IMR-90 (cell line): ENCODE data around the gene CDC25B. TPM values are rescaled to one million over a fixed set of nuclear protein-coding genes. Genes with fewer than 3 reads are reported as not detected.

Source experiments
- ATAC-seq: fragments of 200-7000 bp; cut with Tn5 transposase; 2 replicates; pipeline ENCODE4 v1.9.1; 2020; ENCODE audit warnings: low read depth, mild to moderate bottlenecking, moderate library complexity
- BruUV-seq: library from RNA; stranded (reverse); fragments of 400-500 nt; replicated peaks from 2 replicates; lab custom pipeline; 2021; lab: Mats Ljungman, UMichigan
- CTCF ChIA-PET: fragments of 300-600 bp; formaldehyde crosslinking; extraction: SDS; loops from one replicate; lab custom pipeline; 2021; ENCODE audit warnings: antibody characterized with exemption; lab: Yijun Ruan, JAX
- POLR2A ChIA-PET: fragments of 300-600 bp; sonication (Branson Sonifier 250); formaldehyde crosslinking; loops from one replicate; lab custom pipeline; 2022; ENCODE audit warnings: antibody characterized with exemption; ENCODE audit not compliant: unreplicated experiment; lab: Charles Lee
- DNase-seq: peaks from one replicate; pipeline ENCODE4 v3.0.0; 2013
- H2AFZ ChIP-seq: replicated peaks from 2 replicates; pipeline ENCODE3; 2013; ENCODE audit warnings: low read length, mild to moderate bottlenecking; ENCODE audit not compliant: poor library complexity
- H2AK5ac ChIP-seq: 2 replicates; pipeline ENCODE4 v1.6.1; 2013; ENCODE audit warnings: low read depth, low read length, inconsistent platforms
- H2AK9ac ChIP-seq: replicated peaks from 2 replicates; pipeline ENCODE3; 2013; ENCODE audit warnings: mild to moderate bottlenecking, low read depth, low read length, moderate library complexity; ENCODE audit not compliant: poor library complexity
- H2BK120ac ChIP-seq: 2 replicates; pipeline ENCODE4 v1.6.1; 2013; ENCODE audit warnings: low read depth, low read length, inconsistent platforms
- H2BK15ac ChIP-seq: 3 replicates; pipeline ENCODE4 v1.6.1; 2013; ENCODE audit warnings: low read depth, low read length, inconsistent platforms
- H2BK20ac ChIP-seq: 2 replicates; pipeline ENCODE4 v1.6.1; 2013; ENCODE audit warnings: low read depth, mild to moderate bottlenecking, inconsistent platforms, low read length, moderate library complexity
- H2BK5ac ChIP-seq: 2 replicates; pipeline ENCODE4 v1.6.1; 2013; ENCODE audit warnings: mild to moderate bottlenecking, low read depth, low read length, inconsistent platforms; ENCODE audit not compliant: poor library complexity, severe bottlenecking
- H3K14ac ChIP-seq: replicated peaks from 2 replicates; pipeline ENCODE4 v1.6.1; 2013; ENCODE audit warnings: low read depth, low read length, inconsistent platforms
- H3K18ac ChIP-seq: 2 replicates; pipeline ENCODE4 v1.6.1; 2013; ENCODE audit warnings: low read depth, low read length, control low read depth
- H3K23ac ChIP-seq: 2 replicates; pipeline ENCODE4 v1.6.1; 2013; ENCODE audit warnings: low read depth, low read length, inconsistent platforms
- H3K27ac ChIP-seq: 2 replicates; pipeline ENCODE4 v1.5.1; 2013; ENCODE audit warnings: mild to moderate bottlenecking, control low read depth, low read length; ENCODE audit not compliant: insufficient read depth
- H3K27me3 ChIP-seq: 2 replicates; pipeline ENCODE4 v1.6.1; 2013; ENCODE audit warnings: low read length; ENCODE audit not compliant: control insufficient read depth, insufficient read depth
- H3K36me3 ChIP-seq: 2 replicates; pipeline ENCODE4 v1.6.1; 2013; ENCODE audit warnings: low read length, mixed read lengths; ENCODE audit not compliant: control insufficient read depth, insufficient read depth
- H3K4ac ChIP-seq: 2 replicates; pipeline ENCODE4 v1.6.1; 2013; ENCODE audit warnings: low read depth, low read length, inconsistent platforms
- H3K4me1 ChIP-seq: 2 replicates; pipeline ENCODE4 v1.6.1; 2013; ENCODE audit warnings: low read length, mixed read lengths; ENCODE audit not compliant: control insufficient read depth, insufficient read depth
- H3K4me2 ChIP-seq: 2 replicates; pipeline ENCODE4 v1.6.1; 2013; ENCODE audit warnings: low read depth, mild to moderate bottlenecking, control low read depth, low read length, moderate library complexity
- H3K4me3 ChIP-seq: 2 replicates; pipeline ENCODE4 v1.5.1; 2013; ENCODE audit warnings: low read depth, mild to moderate bottlenecking, control low read depth, low read length, moderate library complexity; ENCODE audit not compliant: insufficient read depth
- H3K56ac ChIP-seq: 2 replicates; pipeline ENCODE4 v1.6.1; 2013; ENCODE audit warnings: low read length, inconsistent platforms; ENCODE audit not compliant: insufficient read depth; ENCODE audit errors: extremely low read depth
- H3K79me1 ChIP-seq, 2 experiments: 2 replicates each; pipeline ENCODE4 v1.6.1; 2013; ENCODE audit warnings: low read length in 2 of 2, inconsistent platforms in 1 of 2, low read depth in 1 of 2
- H3K9ac ChIP-seq: 2 replicates; pipeline ENCODE4 v1.6.1; 2013; ENCODE audit warnings: low read depth, low read length, control low read depth
- H3K9me1 ChIP-seq: 2 replicates; pipeline ENCODE4 v1.6.1; 2013; ENCODE audit warnings: low read length, inconsistent platforms; ENCODE audit not compliant: insufficient read depth
- H3K9me3 ChIP-seq: 2 replicates; pipeline ENCODE4 v1.6.1; 2013; ENCODE audit warnings: low read length; ENCODE audit not compliant: control insufficient read depth, insufficient read depth
- H4K20me1 ChIP-seq: 2 replicates; pipeline ENCODE4 v1.6.1; 2013; ENCODE audit warnings: low read length, inconsistent platforms; ENCODE audit not compliant: insufficient read depth
- H4K5ac ChIP-seq: 2 replicates; pipeline ENCODE4 v1.6.1; 2013; ENCODE audit warnings: mild to moderate bottlenecking, low read depth, low read length, control low read depth
- H4K8ac ChIP-seq, 2 experiments: 2 replicates each; pipeline ENCODE4 v1.6.1; 2013; ENCODE audit warnings: low read depth in 2 of 2, low read length in 2 of 2, control low read depth in 1 of 2, inconsistent platforms in 1 of 2
- H4K91ac ChIP-seq: 2 replicates; pipeline ENCODE4 v1.6.1; 2013; ENCODE audit warnings: low read depth, low read length, inconsistent platforms; ENCODE audit not compliant: insufficient read depth
- BHLHE40 ChIP-seq: fragments of 150-350 bp; IDR thresholded peaks from 2 replicates; pipeline ENCODE4 v1.6.1; 2016; ENCODE audit warnings: mild to moderate bottlenecking, low read depth, low read length
- CEBPB ChIP-seq: IDR thresholded peaks from 2 replicates; pipeline ENCODE4 v1.6.1; 2012; ENCODE audit warnings: low read depth, low read length, improper control_type of control experiment
- CHD1 ChIP-seq: IDR thresholded peaks from 2 replicates; pipeline ENCODE4 v1.6.1; 2012; ENCODE audit warnings: low read depth, low read length, improper control_type of control experiment
- FOS ChIP-seq: fragments of 150-350 bp; IDR thresholded peaks from 2 replicates; pipeline ENCODE4 v1.6.1; 2016; ENCODE audit warnings: low read depth, low read length
- MAFK ChIP-seq: IDR thresholded peaks from 2 replicates; pipeline ENCODE4 v1.6.1; 2012; ENCODE audit warnings: low read depth, low read length, improper control_type of control experiment
- MAZ ChIP-seq: IDR thresholded peaks from 2 replicates; pipeline ENCODE4 v1.6.1; 2012; ENCODE audit warnings: low read depth, mild to moderate bottlenecking, low read length, improper control_type of control experiment, moderate library complexity, borderline replicate concordance
- MXI1 ChIP-seq: IDR thresholded peaks from 2 replicates; pipeline ENCODE4 v1.6.1; 2012; ENCODE audit warnings: low read depth, mild to moderate bottlenecking, low read length, moderate library complexity, borderline replicate concordance
- NFE2L2 ChIP-seq: fragments of 150-350 bp; IDR thresholded peaks from 2 replicates; pipeline ENCODE4 v1.6.1; 2016; ENCODE audit warnings: low read depth, mild to moderate bottlenecking, low read length
- POLR2A ChIP-seq: IDR thresholded peaks from 2 replicates; pipeline ENCODE4 v1.6.1; 2012; ENCODE audit warnings: mild to moderate bottlenecking, low read depth, low read length
- RAD21 ChIP-seq: IDR thresholded peaks from 2 replicates; pipeline ENCODE4 v1.6.1; 2012; ENCODE audit warnings: low read length, improper control_type of control experiment
- RCOR1 ChIP-seq: IDR thresholded peaks from 2 replicates; pipeline ENCODE4 v1.6.1; 2012; ENCODE audit warnings: mild to moderate bottlenecking, low read length, improper control_type of control experiment; ENCODE audit not compliant: insufficient replicate concordance
- SMC3 ChIP-seq: fragments of 150-350 bp; IDR thresholded peaks from 2 replicates; pipeline ENCODE4 v1.6.1; 2016; ENCODE audit warnings: low read depth, mild to moderate bottlenecking, antibody characterized with exemption, low read length, moderate library complexity
- WGBS, 2 experiments: methylation state at CpG; one replicate each; pipeline versions ENCODE4 v1.1.5 to v1.1.7; 2013; ENCODE audit warnings: missing lambda C conversion rate in 2 of 2; ENCODE audit not compliant: insufficient read length in 1 of 2; ENCODE audit errors: extremely low coverage in 2 of 2; 5-methylcytosine and 5-hydroxymethylcytosine counted together
- dilution Hi-C: fragments of 300-500 bp; cut with HindIII; formaldehyde crosslinking; loops from one replicate; pipeline ENCODE4 v1.14.3; 2018; ENCODE audit warnings: low sequenced_read_pairs; ENCODE audit not compliant: unreplicated experiment
- in situ Hi-C: fragments of 300-500 bp; cut with MboI; formaldehyde crosslinking; loops from 3 replicates; pipeline ENCODE4 v1.14.3; 2019; ENCODE audit warnings: low sequenced_read_pairs, inconsistent platforms, mixed read lengths
- intact Hi-C: fragments of 100-400 bp; cut with micrococcal nuclease; formaldehyde crosslinking; loops from 2 replicates; pipeline ENCODE4 v1.10.0; 2022
- polyA plus RNA-seq, 3 experiments: library from polyadenylated mRNA; depleted of rRNA; stranded (reverse); fragments of >200 nt; gene quantifications; 2 replicates each; pipeline ENCODE4 v1.2.3, GENCODE V29; 2012; ENCODE audit warnings: low replicate concordance in 1 of 3
- total RNA-seq: library from RNA; depleted of rRNA; stranded (reverse); fragments of >200 nt; gene quantifications from 2 replicates; pipeline ENCODE4 v1.2.3, GENCODE V29; 2012
- TF ChIP-seq, protein P1 (sequence below): fragments of 150-350 bp; IDR thresholded peaks from 2 replicates; pipeline ENCODE4 v1.6.1; 2017; ENCODE audit warnings: mild to moderate bottlenecking, antibody characterized with exemption, low read length, low read depth
- TF ChIP-seq, protein P2 (sequence below): fragments of 150-350 bp; IDR thresholded peaks from 2 replicates; pipeline ENCODE4 v1.6.1; 2016; ENCODE audit warnings: low read depth, mild to moderate bottlenecking, low read length, moderate library complexity, borderline replicate concordance
- TF ChIP-seq, protein P3 (sequence below): conservative IDR thresholded peaks from 2 replicates; pipeline ENCODE4 v1.5.1; 2012; ENCODE audit warnings: mild to moderate bottlenecking, low read depth, low read length, improper control_type of control experiment

The CDC25B gene
- total and polyA plus RNA-seq, 2 of the 4 experiments (the other 2 are of a cell fraction): 14.5 to 50.5 TPM

DNA sequence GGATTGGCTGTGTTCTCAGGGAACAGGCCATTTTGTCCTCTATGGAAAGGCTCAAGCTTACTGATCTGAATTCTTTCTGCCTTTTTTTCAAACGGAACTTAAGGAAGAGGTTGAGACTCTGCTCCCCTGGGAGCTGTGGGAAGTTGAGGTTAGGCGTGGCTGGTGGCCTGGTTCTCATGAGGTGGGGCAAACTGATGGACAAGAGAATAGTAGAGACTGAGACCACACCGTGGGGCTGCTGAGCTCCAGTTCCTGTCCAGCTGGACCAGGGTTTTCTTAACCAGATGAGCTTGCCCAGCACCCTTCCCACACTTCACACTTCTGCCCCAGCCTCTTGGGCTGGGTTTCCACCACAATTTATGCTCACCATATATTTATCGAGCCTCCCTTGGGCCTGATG is 30.3 kb downstream of the CDC25B start:
- Histone ChIP-seq H3K9ac (no peak overlapping the region), H3K14ac (no peak overlapping the region), H3K27ac (no peak overlapping the region), H4K8ac (no peak overlapping the region), H3K27me3 (no peaks in the 10 kb centered on the region), H3K4ac (no peak overlapping the region), H3K4me3 (no peak overlapping the region), H2AK9ac (no peak overlapping the region), H3K9me1 (0 out of 2 replicates have a peak, but pooled peaks cover 6% of the 10 kb centered on the region), H3K23ac (no peak overlapping the region), H3K4me1 (no peaks in the 10 kb centered on the region; the same call in 1 of the 2 replicates), H2BK20ac (no peak overlapping the region), H4K91ac (no peak overlapping the region), H2BK5ac (no peak overlapping the region), H2BK120ac (no peak overlapping the region), H3K9me3 (no peaks in the 10 kb centered on the region), H3K56ac (no peak overlapping the region), H2AK5ac (no peak overlapping the region), H3K36me3 (peaks cover 36% of the 10 kb centered on the region), H3K4me2 (no peak overlapping the region), H4K20me1 (no peaks in the 10 kb centered on the region), H2AFZ (no peak overlapping the region), H3K79me1 (peaks cover 7 to 13% of the 10 kb centered on the region in 2 experiments; a peak in 3 of 4 replicates), H2BK15ac (no peak overlapping the region), H4K5ac (no peak overlapping the region), H3K18ac (no peak overlapping the region)
- 88% methylated on average over 1 of the region's 4 CpGs; no CpG with 5 or more reads in 1 of the 2 experiments for WGBS, 2 experiments
- POLR2A ChIA-PET: no interaction called here
- CTCF ChIA-PET: interaction anchor here (0.5 kb wide), 1 partner anchor 151 kb away, joined by 4 read pairs; no protein-coding TSS in a partner anchor
- dilution Hi-C loops (no loop called here), in situ Hi-C loops (no loop called here), intact Hi-C loops (no loop called here)
- no TSS peak for BruUV-seq
- TF ChIP-seq CHD1: no peak
- no peak for TF ChIP-seq MAZ
- no peak for TF ChIP-seq RAD21
- TF ChIP-seq MAFK: no peak
- no peak for TF ChIP-seq NFE2L2
- TF ChIP-seq, protein P1, sequence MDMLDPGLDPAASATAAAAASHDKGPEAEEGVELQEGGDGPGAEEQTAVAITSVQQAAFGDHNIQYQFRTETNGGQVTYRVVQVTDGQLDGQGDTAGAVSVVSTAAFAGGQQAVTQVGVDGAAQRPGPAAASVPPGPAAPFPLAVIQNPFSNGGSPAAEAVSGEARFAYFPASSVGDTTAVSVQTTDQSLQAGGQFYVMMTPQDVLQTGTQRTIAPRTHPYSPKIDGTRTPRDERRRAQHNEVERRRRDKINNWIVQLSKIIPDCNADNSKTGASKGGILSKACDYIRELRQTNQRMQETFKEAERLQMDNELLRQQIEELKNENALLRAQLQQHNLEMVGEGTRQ: no peak
- no peak for TF ChIP-seq POLR2A
- TF ChIP-seq BHLHE40: no peak
- TF ChIP-seq, protein P2, sequence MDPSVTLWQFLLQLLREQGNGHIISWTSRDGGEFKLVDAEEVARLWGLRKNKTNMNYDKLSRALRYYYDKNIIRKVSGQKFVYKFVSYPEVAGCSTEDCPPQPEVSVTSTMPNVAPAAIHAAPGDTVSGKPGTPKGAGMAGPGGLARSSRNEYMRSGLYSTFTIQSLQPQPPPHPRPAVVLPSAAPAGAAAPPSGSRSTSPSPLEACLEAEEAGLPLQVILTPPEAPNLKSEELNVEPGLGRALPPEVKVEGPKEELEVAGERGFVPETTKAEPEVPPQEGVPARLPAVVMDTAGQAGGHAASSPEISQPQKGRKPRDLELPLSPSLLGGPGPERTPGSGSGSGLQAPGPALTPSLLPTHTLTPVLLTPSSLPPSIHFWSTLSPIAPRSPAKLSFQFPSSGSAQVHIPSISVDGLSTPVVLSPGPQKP: no peak
- TF ChIP-seq SMC3: no peak
- TF ChIP-seq RCOR1: no peak
- TF ChIP-seq, protein P3, sequence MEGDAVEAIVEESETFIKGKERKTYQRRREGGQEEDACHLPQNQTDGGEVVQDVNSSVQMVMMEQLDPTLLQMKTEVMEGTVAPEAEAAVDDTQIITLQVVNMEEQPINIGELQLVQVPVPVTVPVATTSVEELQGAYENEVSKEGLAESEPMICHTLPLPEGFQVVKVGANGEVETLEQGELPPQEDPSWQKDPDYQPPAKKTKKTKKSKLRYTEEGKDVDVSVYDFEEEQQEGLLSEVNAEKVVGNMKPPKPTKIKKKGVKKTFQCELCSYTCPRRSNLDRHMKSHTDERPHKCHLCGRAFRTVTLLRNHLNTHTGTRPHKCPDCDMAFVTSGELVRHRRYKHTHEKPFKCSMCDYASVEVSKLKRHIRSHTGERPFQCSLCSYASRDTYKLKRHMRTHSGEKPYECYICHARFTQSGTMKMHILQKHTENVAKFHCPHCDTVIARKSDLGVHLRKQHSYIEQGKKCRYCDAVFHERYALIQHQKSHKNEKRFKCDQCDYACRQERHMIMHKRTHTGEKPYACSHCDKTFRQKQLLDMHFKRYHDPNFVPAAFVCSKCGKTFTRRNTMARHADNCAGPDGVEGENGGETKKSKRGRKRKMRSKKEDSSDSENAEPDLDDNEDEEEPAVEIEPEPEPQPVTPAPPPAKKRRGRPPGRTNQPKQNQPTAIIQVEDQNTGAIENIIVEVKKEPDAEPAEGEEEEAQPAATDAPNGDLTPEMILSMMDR: no peak
- TF ChIP-seq FOS: no peak
- no peak for TF ChIP-seq CEBPB
- TF ChIP-seq MXI1: no peak
- no peak for DNase-seq
- ATAC-seq: no peak
